Body of pancreas (tissue), 4 donors: ENCODE results near the gene KRTAP13-1. TPM values are rescaled to one million over a fixed set of nuclear protein-coding genes. Genes with fewer than 3 reads are reported as not detected.

Experiments used
- ATAC-seq: fragments of 150-250 bp; one replicate; pipeline ENCODE4 v1.9.1; 2016
- DNase-seq, 4 donors: peaks; one replicate each; pipeline ENCODE4 v3.0.0-alpha.2; 2019
- H3K27ac ChIP-seq, 4 donors: fragments of 200-600 bp; sonication (generic); 1 replicate in 3 of 4; 2 replicates in 1 of 4; pipeline versions ENCODE4 v1.5.1 to v1.6.1; 2016 to 2019; ENCODE audit warnings: mild to moderate bottlenecking in 1 of 4, mixed read lengths in 1 of 4, moderate library complexity in 1 of 4
- H3K27me3 ChIP-seq, 2 donors: fragments of 200-600 bp; sonication (generic); one replicate each; pipeline ENCODE4 v1.6.0; 2016; ENCODE audit warnings: mild to moderate bottlenecking in 1 of 2
- H3K36me3 ChIP-seq, 2 donors: fragments of 200-600 bp; sonication (generic); replicated peaks in 1 of 2; 2 replicates each; pipeline ENCODE4 v1.5.1; 2016; ENCODE audit warnings: low read depth in 2 of 2; ENCODE audit not compliant: insufficient read depth in 1 of 2
- H3K4me1 ChIP-seq: fragments of 200-600 bp; sonication (generic); one replicate; pipeline ENCODE4 v1.6.0; 2016
- H3K4me3 ChIP-seq, 2 donors: fragments of 200-600 bp; sonication (generic); 1 replicate in 1 of 2; 2 replicates in 1 of 2; pipeline ENCODE4 v1.5.1; 2016 to 2019
- H3K9me3 ChIP-seq, 3 donors: fragments of 200-600 bp; sonication (generic); 1 replicate in 2 of 3; 2 replicates in 1 of 3; pipeline ENCODE4 v1.5.1; 2016
- CTCF ChIP-seq, 7 experiments: fragments of 450-650 bp in 4 of 7; fragments of 200-600 bp in 3 of 7; sonication (generic) in 3 of 7; IDR thresholded peaks; one replicate each; pipeline ENCODE4 v1.5.1; 2016 to 2019; ENCODE audit warnings: antibody characterized with exemption in 7 of 7
- POLR2A ChIP-seq, 3 donors: fragments of 450-650 bp; IDR thresholded peaks; one replicate each; pipeline ENCODE4 v1.6.1; 2016; ENCODE audit warnings: antibody characterized with exemption in 3 of 3, mild to moderate bottlenecking in 2 of 3
- WGBS, 2 donors: methylation state at CpG; one replicate each; pipeline ENCODE4 v1.1.5; 2017; 5-methylcytosine and 5-hydroxymethylcytosine counted together
- intact Hi-C: fragments of 100-400 bp; cut with DNase I; formaldehyde crosslinking; loops from one replicate; pipeline ENCODE4 v1.15.1; 2023
- total RNA-seq, 2 donors: library from RNA; depleted of rRNA; stranded (reverse); fragments of >200 nt; gene quantifications; one replicate each; pipeline ENCODE4 v1.1.0, GENCODE V29; 2016

The KRTAP13-1 gene
- not detected for total RNA-seq

- Histone ChIP-seq H3K4me3 (no peak within 1 kb of the TSS), H3K9me3 (no peaks in the 10 kb centered on the region), H3K27me3 (no peaks in the 10 kb centered on the region), H3K4me1 (no peaks in the 10 kb centered on the region), H3K36me3 (no peaks in the 10 kb centered on the region), H3K27ac (no peak within 1 kb of the TSS)
- no peak for TF ChIP-seq POLR2A (IDR thresholded peaks at IDR 0.05)
- TF ChIP-seq CTCF (IDR thresholded peaks at IDR 0.05), result no peak
- no peak for ATAC-seq
- no peak for DNase-seq
- intact Hi-C loops, result no loop called here
- 66 to 67% methylated on average over 4 of the region's 4 CpGs for WGBS, 2 donors
Measured at GRCh38 chr21:30395731-30396130, at the start of gene KRTAP13-1. Gene KRTAP13-1 (plus strand): TSS chr21:30396031. CDS start chr21:30396087, 56 bp downstream.

GRCh38 chr21:30348506-30348905, 47.3 kb upstream of the KRTAP13-1 start, which contains the start of gene KRTAP23-1:
Gene KRTAP23-1 (minus strand): TSS chr21:30348606. CDS start chr21:30348606, 0 bp downstream.
- TF ChIP-seq POLR2A (IDR thresholded peaks at IDR 0.05), result no peak
- TF ChIP-seq CTCF (IDR thresholded peaks at IDR 0.05), result no peak
- Histone ChIP-seq H3K9me3 (no peaks in the 10 kb centered on the region), H3K4me1 (no peaks in the 10 kb centered on the region), H3K4me3 (no peak within 1 kb of the TSS), H3K27ac (no peak within 1 kb of the TSS), H3K27me3 (no peaks in the 10 kb centered on the region), H3K36me3 (no peaks in the 10 kb centered on the region)
- no peak for DNase-seq
- no peak for ATAC-seq
- intact Hi-C loops, result no loop called here
- WGBS, 2 donors, result 68 to 75% methylated on average over 4 of the region's 4 CpGs

GRCh38 chr21:30349572-30349971, 46.3 kb upstream of the KRTAP13-1 start:
- WGBS, 2 donors, result 39 to 43% methylated on average over 3 of the region's 3 CpGs
- Histone ChIP-seq H3K36me3 (no peaks in the 10 kb centered on the region), H3K4me1 (no peaks in the 10 kb centered on the region), H3K27me3 (no peaks in the 10 kb centered on the region), H3K27ac (no peak overlapping the region), H3K9me3 (no peaks in the 10 kb centered on the region), H3K4me3 (no peak overlapping the region)
- ATAC-seq, result no peak
- intact Hi-C loops, result no loop called here
- DNase-seq, result no peak
- TF ChIP-seq CTCF (IDR thresholded peaks at IDR 0.05) (no peak), POLR2A (IDR thresholded peaks at IDR 0.05) (no peak)

- TF ChIP-seq CTCF (IDR thresholded peaks at IDR 0.05), result no peak
- TF ChIP-seq POLR2A (IDR thresholded peaks at IDR 0.05), result no peak
- DNase-seq, result no peak
- H3K27me3 ChIP-seq, result no peaks in the 10 kb centered on the region
- H3K4me3 ChIP-seq, result no peak overlapping the region
- H3K27ac ChIP-seq, result no peak overlapping the region
- intact Hi-C loops, result no loop called here
- H3K4me1 ChIP-seq, result no peaks in the 10 kb centered on the region
- ATAC-seq, result no peak
- WGBS, 2 donors, result 95 to 96% methylated on average over 1 of the region's 1 CpG
- H3K9me3 ChIP-seq, result no peaks in the 10 kb centered on the region
- H3K36me3 ChIP-seq, result no peaks in the 10 kb centered on the region
Measured at GRCh38 chr21:30351534-30351933, 44.3 kb upstream of the KRTAP13-1 start.

GRCh38 chr21:30354308-30355005, 41.4 kb upstream of the KRTAP13-1 start:
- 46 to 51% methylated on average over 1 of the region's 1 CpG for WGBS, 2 donors
- no peaks in the 10 kb centered on the region for H3K4me1 ChIP-seq
- ATAC-seq (no peak), DNase-seq (no peak)
- intact Hi-C loops, result no loop called here
- no peak overlapping the region for H3K4me3 ChIP-seq
- no peaks in the 10 kb centered on the region for H3K36me3 ChIP-seq
- TF ChIP-seq CTCF (IDR thresholded peaks at IDR 0.05) (no peak), POLR2A (IDR thresholded peaks at IDR 0.05) (no peak)
- no peaks in the 10 kb centered on the region for H3K27me3 ChIP-seq
- no peaks in the 10 kb centered on the region for H3K9me3 ChIP-seq
- H3K27ac ChIP-seq, result no peak overlapping the region
